B cell (primary cell): Measurements from ENCODE around the gene CNTNAP2. TPM values are rescaled to one million over a fixed set of nuclear protein-coding genes. Genes with fewer than 3 reads are reported as not detected.

Experiments used
- ATAC-seq: fragments of 200-7000 bp; cut with Tn5 transposase; one replicate; pipeline ENCODE4 v1.10.0; 2021; ENCODE audit warnings: low read depth, mild to moderate bottlenecking, moderate number of reproducible peaks, moderate library complexity
- CTCF ChIA-PET: fragments of 350-600 bp; sonication (Branson Sonifier 250); formaldehyde crosslinking; loops from one replicate; lab custom pipeline; 2021; ENCODE audit warnings: antibody characterized with exemption, inconsistent platforms; lab: Charles Lee
- POLR2A ChIA-PET: fragments of 350-600 bp; sonication (Branson Sonifier 250); formaldehyde crosslinking; loops from one replicate; lab custom pipeline; 2021; ENCODE audit warnings: antibody characterized with exemption; lab: Charles Lee
- DNase-seq: peaks from one replicate; pipeline ENCODE4 v3.0.0; 2013
- H2AFZ ChIP-seq: 2 replicates; pipeline ENCODE4 v1.6.1; 2012; ENCODE audit warnings: mild to moderate bottlenecking, low read depth, low read length; ENCODE audit not compliant: insufficient read depth, poor library complexity, severe bottlenecking
- H3K27ac ChIP-seq, 2 donors: 1 replicate in 1 of 2; 2 replicates in 1 of 2; pipeline ENCODE4 v1.5.1; 2012 to 2013; ENCODE audit warnings: low read length in 2 of 2, mild to moderate bottlenecking in 2 of 2, moderate library complexity in 1 of 2
- H3K27me3 ChIP-seq, 4 experiments: fragments of 200-600 bp in 1 of 4; sonication (generic) in 1 of 4; replicated peaks in 1 of 4; 1 replicate in 2 of 4; 2 replicates in 2 of 4; pipeline versions ENCODE4 v1.6.1 to v1.7.0; 2013 to 2016; ENCODE audit warnings: low read length in 3 of 4, mild to moderate bottlenecking in 2 of 4, mixed read lengths in 1 of 4, moderate library complexity in 1 of 4; ENCODE audit not compliant: insufficient read depth in 4 of 4, control insufficient read depth in 3 of 4; ENCODE audit errors: control extremely low read depth in 1 of 4
- H3K36me3 ChIP-seq, 2 experiments: replicated peaks in 1 of 2; 1 replicate in 1 of 2; 2 replicates in 1 of 2; pipeline versions ENCODE4 v1.6.1 to v1.7.1; 2013; ENCODE audit warnings: low read length in 1 of 2; ENCODE audit not compliant: insufficient read depth in 2 of 2, control insufficient read depth in 1 of 2; ENCODE audit errors: control extremely low read depth in 1 of 2, extremely low read depth in 1 of 2
- H3K4me1 ChIP-seq, 2 donors: fragments of 200-600 bp in 1 of 2; sonication (generic) in 1 of 2; 1 replicate in 1 of 2; 2 replicates in 1 of 2; pipeline versions ENCODE4 v1.5.1 to v1.6.1; 2013 to 2017; ENCODE audit warnings: low read length in 2 of 2; ENCODE audit not compliant: control insufficient read depth in 2 of 2, insufficient read depth in 2 of 2
- H3K4me2 ChIP-seq: replicated peaks from 2 replicates; pipeline ENCODE3; 2012; ENCODE audit warnings: mild to moderate bottlenecking, low read depth, low read length; ENCODE audit not compliant: poor library complexity, severe bottlenecking
- H3K4me3 ChIP-seq, 5 experiments: fragments of 200-600 bp in 1 of 5; sonication (generic) in 1 of 5; 1 replicate in 3 of 5; 2 replicates in 2 of 5; pipeline versions ENCODE4 v1.5.1 to v1.7.0; 2011 to 2016; ENCODE audit warnings: low read length in 4 of 5, mild to moderate bottlenecking in 4 of 5, low read depth in 2 of 5, control low read depth in 1 of 5, moderate library complexity in 1 of 5; ENCODE audit not compliant: insufficient read depth in 1 of 5; ENCODE audit errors: control extremely low read depth in 1 of 5, extremely low read depth in 1 of 5
- H3K79me2 ChIP-seq: fragments of 200-600 bp; sonication (generic); one replicate; pipeline ENCODE4 v1.6.0; 2016; ENCODE audit warnings: low read length; ENCODE audit not compliant: control insufficient read depth, insufficient read depth
- H3K9ac ChIP-seq: fragments of 200-600 bp; sonication (generic); 2 replicates; pipeline ENCODE4 v1.6.1; 2017; ENCODE audit warnings: mild to moderate bottlenecking, low read length, moderate library complexity
- H3K9me3 ChIP-seq, 3 donors: one replicate each; pipeline versions ENCODE4 v1.6.1 to v1.7.1; 2013; ENCODE audit warnings: low read length in 2 of 3; ENCODE audit not compliant: control insufficient read depth in 2 of 3, insufficient read depth in 1 of 3; ENCODE audit errors: control extremely low read depth in 1 of 3
- H4K20me1 ChIP-seq: 2 replicates; pipeline ENCODE4 v1.6.0; 2012; ENCODE audit warnings: mild to moderate bottlenecking, low read length; ENCODE audit not compliant: insufficient read depth, control insufficient read depth, poor library complexity, severe bottlenecking
- H3K27ac Mint-ChIP-seq: one replicate; pipeline ENCODE4 v1.8.0; 2021; ENCODE audit warnings: mixed read lengths
- H3K27me3 Mint-ChIP-seq: one replicate; pipeline ENCODE4 v1.8.0; 2021; ENCODE audit warnings: mixed read lengths
- H3K4me1 Mint-ChIP-seq: one replicate; pipeline ENCODE4 v1.8.0; 2021; ENCODE audit warnings: mixed read lengths
- H3K4me3 Mint-ChIP-seq: one replicate; pipeline ENCODE4 v1.8.0; 2021; ENCODE audit warnings: mixed read lengths
- H3K9me3 Mint-ChIP-seq: one replicate; pipeline ENCODE4 v1.8.0; 2022; ENCODE audit warnings: mixed read lengths; ENCODE audit not compliant: insufficient read depth
- EZH2 ChIP-seq: IDR thresholded peaks from 2 replicates; pipeline ENCODE4 v1.6.1; 2012; ENCODE audit warnings: borderline replicate concordance, low read depth, mild to moderate bottlenecking, moderate library complexity, low read length; ENCODE audit not compliant: insufficient read depth, poor library complexity, severe bottlenecking
- WGBS: methylation state at CpG from one replicate; pipeline ENCODE4 v1.1.5; 2013; ENCODE audit warnings: missing lambda C conversion rate; ENCODE audit not compliant: insufficient coverage; 5-methylcytosine and 5-hydroxymethylcytosine counted together
- intact Hi-C: fragments of 100-400 bp; cut with micrococcal nuclease; formaldehyde crosslinking; loops from one replicate; pipeline ENCODE4 v1.10.0; 2022
- polyA plus RNA-seq: library from polyadenylated mRNA; depleted of rRNA; stranded (reverse); fragments of >200 nt; gene quantifications from 2 replicates; pipeline ENCODE4 v1.2.3, GENCODE V29; 2012
- total RNA-seq, 2 donors: library from RNA; stranded (reverse); fragments of 120-200 nt in 1 of 2; gene quantifications; 1 replicate in 1 of 2; 2 replicates in 1 of 2; pipeline versions ENCODE4 v1.2.3 to v1.2.4, GENCODE V29; 2013 to 2022
- TF ChIP-seq, protein P1 (sequence below): fragments of 200-600 bp; IDR thresholded peaks from one replicate; pipeline ENCODE4 v1.8.0; 2022; ENCODE audit warnings: antibody characterized with exemption, mild to moderate bottlenecking

Gene CNTNAP2
- total and polyA plus RNA-seq, 2 donors (not counting 1 experiment from before 2014, with no cell fraction given): 7.4 to 16.6 TPM

DNA sequence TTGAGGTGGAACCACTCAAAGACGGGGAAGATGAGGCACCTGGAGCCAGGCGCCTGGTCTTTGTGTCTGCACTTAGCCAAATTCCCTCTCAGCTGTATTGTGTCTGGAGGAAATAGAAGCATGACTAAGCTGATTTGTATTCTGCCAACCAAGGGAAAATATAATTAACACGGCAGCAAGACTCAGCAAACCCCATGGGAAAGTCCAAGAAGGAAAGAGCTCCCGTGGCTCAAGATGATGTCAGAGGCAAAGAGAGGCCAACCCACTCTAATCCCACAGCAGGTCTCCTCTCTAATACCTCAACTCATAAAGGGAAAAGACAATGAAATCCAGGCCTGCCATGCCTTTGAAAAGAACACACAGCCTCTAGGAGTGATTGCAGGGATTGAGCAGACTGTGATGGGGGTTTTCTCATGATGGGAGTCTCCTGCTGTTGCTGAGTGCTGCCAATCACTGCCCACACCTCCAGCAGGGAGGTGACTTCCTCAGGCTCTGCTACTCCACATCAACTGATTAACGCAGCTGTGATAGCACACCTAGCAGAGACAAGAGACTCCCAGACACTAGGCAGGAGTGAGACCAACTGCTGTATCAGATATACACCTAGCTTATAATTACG, 2218.5 kb downstream of the CNTNAP2 start:
- ChIA-PET POLR2A (no interaction called here), CTCF (no interaction called here)
- peaks cover 20% of the 10 kb centered on the region for H3K27me3 Mint-ChIP-seq
- no peaks in the 10 kb centered on the region for H3K36me3 ChIP-seq
- peaks cover 6% of the 10 kb centered on the region for H3K9me3 Mint-ChIP-seq
- no peak overlapping the region for H3K4me2 ChIP-seq
- H3K4me3 ChIP-seq: no peak overlapping the region
- H3K4me3 Mint-ChIP-seq: no peak overlapping the region
- no peaks in the 10 kb centered on the region for H3K79me2 ChIP-seq
- H3K9ac ChIP-seq: no peak overlapping the region
- no peak overlapping the region for H3K27ac Mint-ChIP-seq
- H3K27me3 ChIP-seq: peaks cover 0 to 23% (median 9%) of the 10 kb centered on the region in 4 experiments
- WGBS: 44% methylated on average over 3 of the region's 6 CpGs
- DNase-seq (no peak), ATAC-seq (no peak)
- TF ChIP-seq, protein P1, sequence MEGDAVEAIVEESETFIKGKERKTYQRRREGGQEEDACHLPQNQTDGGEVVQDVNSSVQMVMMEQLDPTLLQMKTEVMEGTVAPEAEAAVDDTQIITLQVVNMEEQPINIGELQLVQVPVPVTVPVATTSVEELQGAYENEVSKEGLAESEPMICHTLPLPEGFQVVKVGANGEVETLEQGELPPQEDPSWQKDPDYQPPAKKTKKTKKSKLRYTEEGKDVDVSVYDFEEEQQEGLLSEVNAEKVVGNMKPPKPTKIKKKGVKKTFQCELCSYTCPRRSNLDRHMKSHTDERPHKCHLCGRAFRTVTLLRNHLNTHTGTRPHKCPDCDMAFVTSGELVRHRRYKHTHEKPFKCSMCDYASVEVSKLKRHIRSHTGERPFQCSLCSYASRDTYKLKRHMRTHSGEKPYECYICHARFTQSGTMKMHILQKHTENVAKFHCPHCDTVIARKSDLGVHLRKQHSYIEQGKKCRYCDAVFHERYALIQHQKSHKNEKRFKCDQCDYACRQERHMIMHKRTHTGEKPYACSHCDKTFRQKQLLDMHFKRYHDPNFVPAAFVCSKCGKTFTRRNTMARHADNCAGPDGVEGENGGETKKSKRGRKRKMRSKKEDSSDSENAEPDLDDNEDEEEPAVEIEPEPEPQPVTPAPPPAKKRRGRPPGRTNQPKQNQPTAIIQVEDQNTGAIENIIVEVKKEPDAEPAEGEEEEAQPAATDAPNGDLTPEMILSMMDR: no peak
- TF ChIP-seq EZH2: no peak
- intact Hi-C loops: loop anchor here (5.0 kb wide), 2 partner anchors 33 to 68 kb away; no protein-coding TSS in a partner anchor
- no peaks in the 10 kb centered on the region for H4K20me1 ChIP-seq
- H3K4me1 Mint-ChIP-seq: peaks cover 18% of the 10 kb centered on the region
- no peak overlapping the region for H2AFZ ChIP-seq
- H3K27ac ChIP-seq: no peak overlapping the region
- H3K4me1 ChIP-seq: peaks cover 15 to 16% of the 10 kb centered on the region in 2 donors
- H3K9me3 ChIP-seq: peaks cover 0 to 4% (median 0%) of the 10 kb centered on the region in 3 donors

DNA sequence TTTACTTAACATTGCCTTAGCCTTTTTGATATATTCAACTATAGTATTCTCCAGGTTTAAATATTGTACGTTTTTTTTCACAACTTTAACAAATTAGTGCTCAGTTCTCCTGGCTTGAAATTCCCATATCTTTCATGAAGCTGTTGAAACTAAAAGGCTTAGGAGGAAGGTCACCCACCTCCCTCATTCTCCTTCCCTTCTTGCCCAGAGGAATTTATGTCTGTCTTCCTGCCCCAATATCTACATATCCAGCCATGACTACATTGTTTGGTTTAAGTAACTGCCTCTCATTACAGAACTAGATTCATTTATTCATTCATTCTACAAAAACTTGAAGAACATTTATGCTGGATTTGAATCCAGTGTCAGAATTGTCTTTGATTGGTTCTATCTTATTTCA, 2219.2 kb downstream of the CNTNAP2 start:
- H4K20me1 ChIP-seq: no peaks in the 10 kb centered on the region
- H3K9me3 ChIP-seq: peaks cover 0 to 4% (median 0%) of the 10 kb centered on the region in 3 donors
- Mint-ChIP-seq H3K9me3 (peaks cover 4% of the 10 kb centered on the region), H3K27me3 (peaks cover 27% of the 10 kb centered on the region), H3K4me3 (no peak overlapping the region), H3K27ac (no peak overlapping the region), H3K4me1 (peaks cover 26% of the 10 kb centered on the region)
- ATAC-seq (no peak), DNase-seq (no peak)
- H3K36me3 ChIP-seq: no peaks in the 10 kb centered on the region
- no peak overlapping the region for H3K9ac ChIP-seq
- peaks cover 19 to 22% of the 10 kb centered on the region in 2 donors for H3K4me1 ChIP-seq
- ChIA-PET CTCF (no interaction called here), POLR2A (no interaction called here)
- H3K27ac ChIP-seq: no peak overlapping the region
- TF ChIP-seq EZH2: no peak
- TF ChIP-seq, protein P1: no peak
- no peak overlapping the region for H2AFZ ChIP-seq
- H3K79me2 ChIP-seq: no peaks in the 10 kb centered on the region
- no peak overlapping the region for H3K4me2 ChIP-seq
- WGBS: 100% methylated on average over 1 of the region's 1 CpG
- intact Hi-C loops: loop anchor here (5.0 kb wide), 2 partner anchors 33 to 68 kb away; no protein-coding TSS in a partner anchor
- no peak overlapping the region for H3K4me3 ChIP-seq
- peaks cover 0 to 23% (median 9%) of the 10 kb centered on the region in 4 experiments for H3K27me3 ChIP-seq
